IMR-90 (cell line): ENCODE results near the gene CEP63. TPM values are rescaled to one million over a fixed set of nuclear protein-coding genes. Genes with fewer than 3 reads are reported as not detected.

ENCODE experiments used
- ATAC-seq: fragments of 200-7000 bp; cut with Tn5 transposase; 2 replicates; pipeline ENCODE4 v1.9.1; 2020; ENCODE audit warnings: low read depth, mild to moderate bottlenecking, moderate library complexity
- BruUV-seq: library from RNA; stranded (reverse); fragments of 400-500 nt; replicated peaks from 2 replicates; lab custom pipeline; 2021; lab: Mats Ljungman, UMichigan
- CTCF ChIA-PET: fragments of 300-600 bp; formaldehyde crosslinking; extraction: SDS; loops from one replicate; lab custom pipeline; 2021; ENCODE audit warnings: antibody characterized with exemption; lab: Yijun Ruan, JAX
- POLR2A ChIA-PET: fragments of 300-600 bp; sonication (Branson Sonifier 250); formaldehyde crosslinking; loops from one replicate; lab custom pipeline; 2022; ENCODE audit warnings: antibody characterized with exemption; ENCODE audit not compliant: unreplicated experiment; lab: Charles Lee
- DNase-seq: peaks from one replicate; pipeline ENCODE4 v3.0.0; 2013
- H2AFZ ChIP-seq: replicated peaks from 2 replicates; pipeline ENCODE3; 2013; ENCODE audit warnings: low read length, mild to moderate bottlenecking; ENCODE audit not compliant: poor library complexity
- H2AK5ac ChIP-seq: 2 replicates; pipeline ENCODE4 v1.6.1; 2013; ENCODE audit warnings: low read depth, low read length, inconsistent platforms
- H2AK9ac ChIP-seq: replicated peaks from 2 replicates; pipeline ENCODE3; 2013; ENCODE audit warnings: mild to moderate bottlenecking, low read depth, low read length, moderate library complexity; ENCODE audit not compliant: poor library complexity
- H2BK120ac ChIP-seq: 2 replicates; pipeline ENCODE4 v1.6.1; 2013; ENCODE audit warnings: low read depth, low read length, inconsistent platforms
- H2BK15ac ChIP-seq: 3 replicates; pipeline ENCODE4 v1.6.1; 2013; ENCODE audit warnings: low read depth, low read length, inconsistent platforms
- H2BK20ac ChIP-seq: 2 replicates; pipeline ENCODE4 v1.6.1; 2013; ENCODE audit warnings: low read depth, mild to moderate bottlenecking, inconsistent platforms, low read length, moderate library complexity
- H2BK5ac ChIP-seq: 2 replicates; pipeline ENCODE4 v1.6.1; 2013; ENCODE audit warnings: mild to moderate bottlenecking, low read depth, low read length, inconsistent platforms; ENCODE audit not compliant: poor library complexity, severe bottlenecking
- H3K14ac ChIP-seq: replicated peaks from 2 replicates; pipeline ENCODE4 v1.6.1; 2013; ENCODE audit warnings: low read depth, low read length, inconsistent platforms
- H3K18ac ChIP-seq: 2 replicates; pipeline ENCODE4 v1.6.1; 2013; ENCODE audit warnings: low read depth, low read length, control low read depth
- H3K23ac ChIP-seq: 2 replicates; pipeline ENCODE4 v1.6.1; 2013; ENCODE audit warnings: low read depth, low read length, inconsistent platforms
- H3K27ac ChIP-seq: 2 replicates; pipeline ENCODE4 v1.5.1; 2013; ENCODE audit warnings: mild to moderate bottlenecking, control low read depth, low read length; ENCODE audit not compliant: insufficient read depth
- H3K27me3 ChIP-seq: 2 replicates; pipeline ENCODE4 v1.6.1; 2013; ENCODE audit warnings: low read length; ENCODE audit not compliant: control insufficient read depth, insufficient read depth
- H3K36me3 ChIP-seq: 2 replicates; pipeline ENCODE4 v1.6.1; 2013; ENCODE audit warnings: low read length, mixed read lengths; ENCODE audit not compliant: control insufficient read depth, insufficient read depth
- H3K4ac ChIP-seq: 2 replicates; pipeline ENCODE4 v1.6.1; 2013; ENCODE audit warnings: low read depth, low read length, inconsistent platforms
- H3K4me1 ChIP-seq: 2 replicates; pipeline ENCODE4 v1.6.1; 2013; ENCODE audit warnings: low read length, mixed read lengths; ENCODE audit not compliant: control insufficient read depth, insufficient read depth
- H3K4me2 ChIP-seq: 2 replicates; pipeline ENCODE4 v1.6.1; 2013; ENCODE audit warnings: low read depth, mild to moderate bottlenecking, control low read depth, low read length, moderate library complexity
- H3K4me3 ChIP-seq: 2 replicates; pipeline ENCODE4 v1.5.1; 2013; ENCODE audit warnings: low read depth, mild to moderate bottlenecking, control low read depth, low read length, moderate library complexity; ENCODE audit not compliant: insufficient read depth
- H3K56ac ChIP-seq: 2 replicates; pipeline ENCODE4 v1.6.1; 2013; ENCODE audit warnings: low read length, inconsistent platforms; ENCODE audit not compliant: insufficient read depth; ENCODE audit errors: extremely low read depth
- H3K79me1 ChIP-seq, 2 experiments: 2 replicates each; pipeline ENCODE4 v1.6.1; 2013; ENCODE audit warnings: low read length in 2 of 2, inconsistent platforms in 1 of 2, low read depth in 1 of 2
- H3K9ac ChIP-seq: 2 replicates; pipeline ENCODE4 v1.6.1; 2013; ENCODE audit warnings: low read depth, low read length, control low read depth
- H3K9me1 ChIP-seq: 2 replicates; pipeline ENCODE4 v1.6.1; 2013; ENCODE audit warnings: low read length, inconsistent platforms; ENCODE audit not compliant: insufficient read depth
- H3K9me3 ChIP-seq: 2 replicates; pipeline ENCODE4 v1.6.1; 2013; ENCODE audit warnings: low read length; ENCODE audit not compliant: control insufficient read depth, insufficient read depth
- H4K20me1 ChIP-seq: 2 replicates; pipeline ENCODE4 v1.6.1; 2013; ENCODE audit warnings: low read length, inconsistent platforms; ENCODE audit not compliant: insufficient read depth
- H4K5ac ChIP-seq: 2 replicates; pipeline ENCODE4 v1.6.1; 2013; ENCODE audit warnings: mild to moderate bottlenecking, low read depth, low read length, control low read depth
- H4K8ac ChIP-seq, 2 experiments: 2 replicates each; pipeline ENCODE4 v1.6.1; 2013; ENCODE audit warnings: low read depth in 2 of 2, low read length in 2 of 2, control low read depth in 1 of 2, inconsistent platforms in 1 of 2
- H4K91ac ChIP-seq: 2 replicates; pipeline ENCODE4 v1.6.1; 2013; ENCODE audit warnings: low read depth, low read length, inconsistent platforms; ENCODE audit not compliant: insufficient read depth
- BHLHE40 ChIP-seq: fragments of 150-350 bp; IDR thresholded peaks from 2 replicates; pipeline ENCODE4 v1.6.1; 2016; ENCODE audit warnings: mild to moderate bottlenecking, low read depth, low read length
- CEBPB ChIP-seq: IDR thresholded peaks from 2 replicates; pipeline ENCODE4 v1.6.1; 2012; ENCODE audit warnings: low read depth, low read length, improper control_type of control experiment
- CHD1 ChIP-seq: IDR thresholded peaks from 2 replicates; pipeline ENCODE4 v1.6.1; 2012; ENCODE audit warnings: low read depth, low read length, improper control_type of control experiment
- CTCF ChIP-seq: conservative IDR thresholded peaks from 2 replicates; pipeline ENCODE4 v1.5.1; 2012; ENCODE audit warnings: mild to moderate bottlenecking, low read depth, low read length, improper control_type of control experiment
- ELK1 ChIP-seq: fragments of 150-350 bp; IDR thresholded peaks from 2 replicates; pipeline ENCODE4 v1.6.1; 2016; ENCODE audit warnings: low read depth, mild to moderate bottlenecking, low read length, moderate library complexity, borderline replicate concordance
- FOS ChIP-seq: fragments of 150-350 bp; IDR thresholded peaks from 2 replicates; pipeline ENCODE4 v1.6.1; 2016; ENCODE audit warnings: low read depth, low read length
- MAFK ChIP-seq: IDR thresholded peaks from 2 replicates; pipeline ENCODE4 v1.6.1; 2012; ENCODE audit warnings: low read depth, low read length, improper control_type of control experiment
- MAZ ChIP-seq: IDR thresholded peaks from 2 replicates; pipeline ENCODE4 v1.6.1; 2012; ENCODE audit warnings: low read depth, mild to moderate bottlenecking, low read length, improper control_type of control experiment, moderate library complexity, borderline replicate concordance
- MXI1 ChIP-seq: IDR thresholded peaks from 2 replicates; pipeline ENCODE4 v1.6.1; 2012; ENCODE audit warnings: low read depth, mild to moderate bottlenecking, low read length, moderate library complexity, borderline replicate concordance
- NFE2L2 ChIP-seq: fragments of 150-350 bp; IDR thresholded peaks from 2 replicates; pipeline ENCODE4 v1.6.1; 2016; ENCODE audit warnings: low read depth, mild to moderate bottlenecking, low read length
- POLR2A ChIP-seq: IDR thresholded peaks from 2 replicates; pipeline ENCODE4 v1.6.1; 2012; ENCODE audit warnings: mild to moderate bottlenecking, low read depth, low read length
- RAD21 ChIP-seq: IDR thresholded peaks from 2 replicates; pipeline ENCODE4 v1.6.1; 2012; ENCODE audit warnings: low read length, improper control_type of control experiment
- RCOR1 ChIP-seq: IDR thresholded peaks from 2 replicates; pipeline ENCODE4 v1.6.1; 2012; ENCODE audit warnings: mild to moderate bottlenecking, low read length, improper control_type of control experiment; ENCODE audit not compliant: insufficient replicate concordance
- RFX5 ChIP-seq: IDR thresholded peaks from 2 replicates; pipeline ENCODE4 v1.8.0; 2012; ENCODE audit warnings: low read depth, mild to moderate bottlenecking, low read length, moderate library complexity
- SMC3 ChIP-seq: fragments of 150-350 bp; IDR thresholded peaks from 2 replicates; pipeline ENCODE4 v1.6.1; 2016; ENCODE audit warnings: low read depth, mild to moderate bottlenecking, antibody characterized with exemption, low read length, moderate library complexity
- WGBS, 2 experiments: methylation state at CpG; one replicate each; pipeline versions ENCODE4 v1.1.5 to v1.1.7; 2013; ENCODE audit warnings: missing lambda C conversion rate in 2 of 2; ENCODE audit not compliant: insufficient read length in 1 of 2; ENCODE audit errors: extremely low coverage in 2 of 2; 5-methylcytosine and 5-hydroxymethylcytosine counted together
- dilution Hi-C: fragments of 300-500 bp; cut with HindIII; formaldehyde crosslinking; loops from one replicate; pipeline ENCODE4 v1.14.3; 2018; ENCODE audit warnings: low sequenced_read_pairs; ENCODE audit not compliant: unreplicated experiment
- in situ Hi-C: fragments of 300-500 bp; cut with MboI; formaldehyde crosslinking; loops from 3 replicates; pipeline ENCODE4 v1.14.3; 2019; ENCODE audit warnings: low sequenced_read_pairs, inconsistent platforms, mixed read lengths
- intact Hi-C: fragments of 100-400 bp; cut with micrococcal nuclease; formaldehyde crosslinking; loops from 2 replicates; pipeline ENCODE4 v1.10.0; 2022
- polyA plus RNA-seq, 3 experiments: library from polyadenylated mRNA; depleted of rRNA; stranded (reverse); fragments of >200 nt; gene quantifications; 2 replicates each; pipeline ENCODE4 v1.2.3, GENCODE V29; 2012; ENCODE audit warnings: low replicate concordance in 1 of 3
- total RNA-seq: library from RNA; depleted of rRNA; stranded (reverse); fragments of >200 nt; gene quantifications from 2 replicates; pipeline ENCODE4 v1.2.3, GENCODE V29; 2012
- TF ChIP-seq, protein P1 (sequence below): fragments of 150-350 bp; IDR thresholded peaks from 2 replicates; pipeline ENCODE4 v1.6.1; 2017; ENCODE audit warnings: mild to moderate bottlenecking, antibody characterized with exemption, low read length, low read depth

The CEP63 gene
- total and polyA plus RNA-seq, 2 of the 4 experiments (the other 2 are of a cell fraction): 6.5 to 9.1 TPM

DNA sequence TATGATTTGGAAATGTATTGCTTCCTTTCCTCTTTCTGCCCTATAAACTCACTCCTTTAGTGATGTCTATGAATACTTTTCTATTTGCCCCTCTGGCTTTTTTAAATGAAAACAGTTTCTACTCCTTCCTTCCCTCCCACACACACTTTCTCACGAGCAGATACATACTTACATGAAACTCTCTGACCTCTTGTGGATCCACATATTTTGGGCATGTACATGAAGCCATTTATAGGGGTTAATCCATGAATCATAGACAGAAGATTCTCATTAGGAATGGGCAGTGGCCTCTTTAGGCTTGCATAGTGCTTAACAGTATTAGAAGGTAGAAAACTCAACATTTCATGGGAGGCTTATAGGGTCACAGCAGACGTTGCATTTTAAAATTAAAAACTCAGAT lies 24.9 kb upstream of the CEP63 start:
- peak overlapping the region; percentile 90 for H3K27ac ChIP-seq
- no TSS peak for BruUV-seq

More for the DNA sequence above, 24.9 kb upstream of the CEP63 start:
- TF ChIP-seq CTCF: no peak
- no peak for TF ChIP-seq CHD1
- 0 out of 2 replicates have a peak, but pooled peaks have one; percentile 2 for TF ChIP-seq MAFK
- no peak for TF ChIP-seq NFE2L2
- TF ChIP-seq RAD21: peak; percentile 31
- TF ChIP-seq POLR2A: peak; percentile 50; the same call in 1 of the 2 replicates
- TF ChIP-seq SMC3: no peak
- TF ChIP-seq FOS: peak; percentile 92
- no peak for TF ChIP-seq ELK1
- TF ChIP-seq, protein P1, sequence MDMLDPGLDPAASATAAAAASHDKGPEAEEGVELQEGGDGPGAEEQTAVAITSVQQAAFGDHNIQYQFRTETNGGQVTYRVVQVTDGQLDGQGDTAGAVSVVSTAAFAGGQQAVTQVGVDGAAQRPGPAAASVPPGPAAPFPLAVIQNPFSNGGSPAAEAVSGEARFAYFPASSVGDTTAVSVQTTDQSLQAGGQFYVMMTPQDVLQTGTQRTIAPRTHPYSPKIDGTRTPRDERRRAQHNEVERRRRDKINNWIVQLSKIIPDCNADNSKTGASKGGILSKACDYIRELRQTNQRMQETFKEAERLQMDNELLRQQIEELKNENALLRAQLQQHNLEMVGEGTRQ: no peak
- TF ChIP-seq RCOR1: no peak
- TF ChIP-seq BHLHE40: peak; percentile 86
- peak; percentile 19; the same call in 1 of the 2 replicates for TF ChIP-seq CEBPB
- no peak for TF ChIP-seq MAZ
- no peak for TF ChIP-seq RFX5
- no peak for TF ChIP-seq MXI1
- no CpG with 5 or more reads among the region's 2 CpGs for WGBS, 2 experiments
- Histone ChIP-seq H3K23ac (peak overlapping the region; percentile 96), H3K56ac (peak overlapping the region; percentile 87; the same call in 1 of the 2 replicates), H3K4me2 (peak overlapping the region; percentile 41; the same call in 1 of the 2 replicates), H2BK20ac (peak overlapping the region; percentile 96), H2BK120ac (peak overlapping the region; percentile 95), H3K9me3 (no peaks in the 10 kb centered on the region), H3K4me1 (peaks cover 30% of the 10 kb centered on the region), H4K8ac (peak overlapping the region; percentile 64 to 89), H2AK5ac (peak overlapping the region; percentile 92; the same call in 1 of the 2 replicates), H2BK15ac (peak overlapping the region; percentile 69), H3K9ac (peak overlapping the region; percentile 51; the same call in 1 of the 2 replicates), H2AFZ (no peak overlapping the region), H3K27me3 (no peaks in the 10 kb centered on the region), H3K79me1 (peaks cover 2 to 24% of the 10 kb centered on the region in 2 experiments; a peak in 3 of 4 replicates), H2BK5ac (peak overlapping the region; percentile 94), H4K91ac (peak overlapping the region; percentile 88), H4K5ac (peak overlapping the region; percentile 91), H3K18ac (peak overlapping the region; percentile 95), H3K4me3 (no peak overlapping the region), H3K9me1 (peaks cover 26% of the 10 kb centered on the region), H3K4ac (peak overlapping the region; percentile 98), H3K36me3 (no peaks in the 10 kb centered on the region), H4K20me1 (no peaks in the 10 kb centered on the region), H3K14ac (peak overlapping the region; percentile 28), H2AK9ac (peak overlapping the region; percentile 91)
- intact Hi-C loops (no loop called here), dilution Hi-C loops (no loop called here), in situ Hi-C loops (loop anchor here (5.0 kb wide), 1 partner anchor 34 kb away; no protein-coding TSS in a partner anchor)
- DNase-seq: peak; percentile 98
- POLR2A ChIA-PET: no interaction called here
- ATAC-seq: peak; percentile 54
- CTCF ChIA-PET: interaction anchor here (0.9 kb wide), 1 partner anchor 12 kb away, joined by 3 read pairs; no protein-coding TSS in a partner anchor
